Lower leg skin (tissue), 4 donors: ENCODE data around the gene LSM8. TPM values are rescaled to one million over a fixed set of nuclear protein-coding genes. Genes with fewer than 3 reads are reported as not detected.

Experiments
- DNase-seq, 2 donors: peaks; one replicate each; pipeline ENCODE4 v3.0.0-alpha.2; 2019; ENCODE audit warnings: low spot score in 2 of 2
- H3K4me3 ChIP-seq: fragments of 200-600 bp; sonication (generic); 2 replicates; pipeline ENCODE4 v1.5.1; 2017; ENCODE audit warnings: mild to moderate bottlenecking, low read depth; ENCODE audit not compliant: poor library complexity, severe bottlenecking
- POLR2A ChIP-seq, 2 donors: fragments of 450-650 bp; IDR thresholded peaks; one replicate each; pipeline ENCODE4 v1.6.1; 2016 to 2017; ENCODE audit warnings: antibody characterized with exemption in 2 of 2, mild to moderate bottlenecking in 1 of 2, moderate library complexity in 1 of 2
- WGBS, 2 donors: methylation state at CpG; one replicate each; pipeline ENCODE4 v1.1.5; 2018; 5-methylcytosine and 5-hydroxymethylcytosine counted together
- intact Hi-C: fragments of 100-400 bp; cut with DNase I; formaldehyde crosslinking; loops from one replicate; pipeline ENCODE4 v1.15.0; 2023; ENCODE audit warnings: low total_unique reads
- total RNA-seq, 4 donors: library from RNA; depleted of rRNA; stranded (reverse); fragments of >200 nt; gene quantifications; one replicate each; pipeline ENCODE4 v1.1.0, GENCODE V29; 2016
- TF ChIP-seq, protein P1 (sequence below), 3 donors: fragments of 450-650 bp; IDR thresholded peaks; one replicate each; pipeline ENCODE4 v1.5.1; 2016; ENCODE audit warnings: antibody characterized with exemption in 3 of 3, mild to moderate bottlenecking in 3 of 3, moderate library complexity in 2 of 3

Gene LSM8
- total RNA-seq, 4 donors from 2014 or later, result 18.2 to 49.3 (median 24.8) TPM

DNA sequence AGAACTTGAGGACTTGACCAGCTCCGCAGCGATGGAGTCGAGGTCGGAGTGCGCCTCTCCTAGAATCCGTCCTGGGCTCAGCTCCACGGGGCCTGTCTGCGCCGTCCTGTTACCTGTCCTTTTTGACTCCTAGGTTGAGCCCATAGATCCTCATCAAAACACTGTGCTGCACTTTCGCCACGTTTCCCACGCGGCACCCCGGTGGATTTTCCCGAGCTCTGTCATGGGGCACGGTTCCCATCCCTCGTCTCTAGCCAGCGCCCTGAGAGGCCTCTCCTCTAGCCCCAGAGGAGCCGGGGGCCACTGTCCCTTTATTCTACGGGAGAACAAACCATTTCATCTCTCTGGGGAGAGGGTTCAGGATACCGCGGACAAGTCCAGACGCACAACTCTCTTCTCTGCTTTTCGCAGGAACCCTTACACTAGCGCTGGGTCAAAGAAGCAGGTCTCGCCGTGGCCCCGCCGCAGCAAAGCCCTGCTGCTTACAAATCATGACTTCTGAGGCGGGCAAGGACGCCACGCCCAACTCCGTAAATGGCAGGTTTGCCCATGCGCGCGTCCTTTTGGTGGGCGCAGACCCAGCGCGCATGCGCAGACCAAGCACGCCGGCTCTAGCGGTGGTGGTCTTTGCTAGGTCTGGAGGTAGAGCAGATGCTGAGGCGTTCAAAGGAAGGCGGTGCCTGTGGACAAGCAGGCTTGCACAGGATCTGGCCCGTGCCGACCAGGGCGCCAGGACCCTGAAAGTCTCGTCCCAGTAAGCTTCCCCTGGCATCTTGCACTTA lies 30.3 kb downstream of the LSM8 start:
- TF ChIP-seq, protein P1, sequence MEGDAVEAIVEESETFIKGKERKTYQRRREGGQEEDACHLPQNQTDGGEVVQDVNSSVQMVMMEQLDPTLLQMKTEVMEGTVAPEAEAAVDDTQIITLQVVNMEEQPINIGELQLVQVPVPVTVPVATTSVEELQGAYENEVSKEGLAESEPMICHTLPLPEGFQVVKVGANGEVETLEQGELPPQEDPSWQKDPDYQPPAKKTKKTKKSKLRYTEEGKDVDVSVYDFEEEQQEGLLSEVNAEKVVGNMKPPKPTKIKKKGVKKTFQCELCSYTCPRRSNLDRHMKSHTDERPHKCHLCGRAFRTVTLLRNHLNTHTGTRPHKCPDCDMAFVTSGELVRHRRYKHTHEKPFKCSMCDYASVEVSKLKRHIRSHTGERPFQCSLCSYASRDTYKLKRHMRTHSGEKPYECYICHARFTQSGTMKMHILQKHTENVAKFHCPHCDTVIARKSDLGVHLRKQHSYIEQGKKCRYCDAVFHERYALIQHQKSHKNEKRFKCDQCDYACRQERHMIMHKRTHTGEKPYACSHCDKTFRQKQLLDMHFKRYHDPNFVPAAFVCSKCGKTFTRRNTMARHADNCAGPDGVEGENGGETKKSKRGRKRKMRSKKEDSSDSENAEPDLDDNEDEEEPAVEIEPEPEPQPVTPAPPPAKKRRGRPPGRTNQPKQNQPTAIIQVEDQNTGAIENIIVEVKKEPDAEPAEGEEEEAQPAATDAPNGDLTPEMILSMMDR (IDR thresholded peaks at IDR 0.05), result no peak
- no peak for TF ChIP-seq POLR2A (IDR thresholded peaks at IDR 0.05)
- intact Hi-C loops, result no loop called here
- WGBS, 2 donors, result 11 to 26% methylated on average over 38 to 49 of the region's 49 CpGs
- peak; percentile 37 to 88 for DNase-seq
- H3K4me3 ChIP-seq, result peak overlapping the region; percentile 42

DNA sequence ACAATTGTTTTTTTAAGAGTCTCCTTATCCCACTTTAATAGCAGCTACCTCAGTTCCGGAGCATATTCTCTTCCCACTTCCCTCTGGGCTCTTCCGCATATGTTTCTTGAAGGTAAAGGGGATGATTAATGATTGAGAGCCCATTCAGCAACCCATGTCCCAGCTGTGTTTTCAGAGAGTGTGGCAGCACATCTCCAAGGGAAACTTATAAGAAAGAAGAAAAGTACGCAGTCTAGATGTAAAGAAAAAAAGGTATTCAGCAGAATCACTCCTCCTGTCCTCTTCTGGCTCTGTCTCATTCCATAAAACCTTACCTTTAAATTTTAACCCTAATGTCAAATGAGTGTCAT lies 30.8 kb downstream of the LSM8 start:
- H3K4me3 ChIP-seq, result peak overlapping the region; percentile 42
- DNase-seq, result no peak
- intact Hi-C loops, result no loop called here
- WGBS, 2 donors, result 36 to 41% methylated on average over 3 of the region's 3 CpGs
- TF ChIP-seq, protein P1 (IDR thresholded peaks at IDR 0.05), result no peak
- TF ChIP-seq POLR2A (IDR thresholded peaks at IDR 0.05), result no peak

DNA sequence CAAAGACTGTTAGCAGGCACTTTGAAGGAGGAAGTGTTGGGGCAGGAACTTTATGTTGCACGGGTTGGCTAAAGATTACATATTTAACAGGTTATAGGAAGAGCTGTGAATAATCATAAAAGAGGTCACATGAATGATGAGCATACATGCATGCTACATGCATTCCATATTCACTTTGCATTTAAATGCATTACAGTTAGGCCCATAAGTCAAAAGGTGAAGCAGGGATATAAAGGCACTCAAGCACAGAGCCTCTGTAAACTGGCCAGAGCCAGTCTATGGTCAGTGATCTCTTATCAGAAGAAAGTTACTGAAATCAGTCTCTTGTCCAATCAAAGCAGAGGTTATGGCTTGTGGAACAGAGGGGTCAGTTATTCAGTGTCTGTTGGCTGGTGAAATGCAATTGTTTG lies 33.3 kb downstream of the LSM8 start:
- WGBS, 2 donors, result 38 to 44% methylated on average over 1 of the region's 1 CpG
- intact Hi-C loops, result no loop called here
- no peak for TF ChIP-seq POLR2A (IDR thresholded peaks at IDR 0.05)
- TF ChIP-seq, protein P1 (IDR thresholded peaks at IDR 0.05), result no peak
- DNase-seq, result no peak
- no peak overlapping the region for H3K4me3 ChIP-seq

DNA sequence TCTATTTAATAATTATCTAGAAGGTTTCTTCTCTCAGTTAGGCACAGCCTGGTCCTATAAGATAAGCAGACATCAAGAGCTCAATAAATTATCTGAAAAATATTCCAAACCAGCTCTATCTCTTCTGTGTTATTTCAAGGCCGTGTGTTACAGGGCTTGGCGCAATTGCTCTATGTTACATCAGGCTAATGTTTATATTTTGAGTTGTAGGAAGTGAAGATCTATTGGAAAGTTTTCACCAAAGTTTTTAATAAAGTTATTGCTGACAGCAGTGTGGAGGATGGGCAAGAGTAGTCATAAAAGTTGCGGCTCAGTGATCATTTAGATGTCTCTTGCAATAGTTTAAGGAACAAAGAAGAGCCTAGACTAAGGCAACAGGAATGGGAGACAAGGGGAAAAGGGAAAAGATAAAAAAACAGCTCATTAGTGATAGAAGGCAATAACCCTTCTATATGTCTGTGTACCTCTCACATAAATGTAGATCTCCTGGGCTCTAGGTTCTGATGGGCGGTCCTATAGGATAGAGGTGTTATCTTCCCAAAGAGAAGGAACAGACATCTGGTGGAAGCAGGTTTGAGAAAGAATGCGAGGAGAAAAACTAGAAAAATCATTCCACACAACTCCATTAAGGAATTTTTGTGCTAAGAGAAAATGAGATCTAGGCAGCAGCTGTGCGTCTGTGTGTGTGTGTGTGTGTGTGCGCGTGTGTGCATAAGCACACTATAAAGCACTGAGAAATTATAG lies 34.6 kb downstream of the LSM8 start:
- DNase-seq, result no peak
- TF ChIP-seq POLR2A (IDR thresholded peaks at IDR 0.05), result no peak
- TF ChIP-seq, protein P1 (IDR thresholded peaks at IDR 0.05), result no peak
- intact Hi-C loops, result no loop called here
- H3K4me3 ChIP-seq, result no peak overlapping the region
- 83 to 85% methylated on average over 8 of the region's 8 CpGs for WGBS, 2 donors

DNA sequence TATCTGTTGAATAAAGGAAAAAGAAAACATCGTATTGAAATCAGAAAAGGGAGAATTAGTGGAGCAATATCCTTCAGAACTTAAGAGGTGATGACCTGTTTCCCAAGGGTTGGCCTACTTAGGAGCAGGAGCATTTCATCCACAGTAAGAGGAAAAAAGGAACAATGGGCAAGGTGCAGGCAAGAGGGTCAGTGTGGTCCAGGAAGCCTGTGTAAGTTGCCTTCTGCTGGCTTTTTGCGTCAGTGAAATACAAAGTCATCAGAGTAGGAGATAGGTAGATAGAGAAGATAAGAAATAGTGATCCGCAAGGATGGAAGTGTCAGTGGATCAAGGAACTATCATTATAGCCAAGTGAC lies 35.2 kb downstream of the LSM8 start:
- WGBS, 2 donors, result 92 to 94% methylated on average over 3 of the region's 3 CpGs
- H3K4me3 ChIP-seq, result no peak overlapping the region
- no peak for DNase-seq
- TF ChIP-seq, protein P1 (IDR thresholded peaks at IDR 0.05), result no peak
- no peak for TF ChIP-seq POLR2A (IDR thresholded peaks at IDR 0.05)
- intact Hi-C loops, result no loop called here
